AG10803 (cell line): ENCODE results near the gene WDR49.

Experiments used
- DNase-seq: peaks from one replicate; pipeline ENCODE4 v3.0.0; 2010; ENCODE audit warnings: low read depth
- H3K4me3 ChIP-seq: 2 replicates; pipeline ENCODE4 v1.5.1; 2011; ENCODE audit warnings: mild to moderate bottlenecking, low read length, control low read depth
- TF ChIP-seq, protein P1 (sequence below): conservative IDR thresholded peaks from 2 replicates; pipeline ENCODE4 v1.5.1; 2011; ENCODE audit warnings: mild to moderate bottlenecking, low read length, control low read depth, inconsistent platforms

WDR49 gene

DNA sequence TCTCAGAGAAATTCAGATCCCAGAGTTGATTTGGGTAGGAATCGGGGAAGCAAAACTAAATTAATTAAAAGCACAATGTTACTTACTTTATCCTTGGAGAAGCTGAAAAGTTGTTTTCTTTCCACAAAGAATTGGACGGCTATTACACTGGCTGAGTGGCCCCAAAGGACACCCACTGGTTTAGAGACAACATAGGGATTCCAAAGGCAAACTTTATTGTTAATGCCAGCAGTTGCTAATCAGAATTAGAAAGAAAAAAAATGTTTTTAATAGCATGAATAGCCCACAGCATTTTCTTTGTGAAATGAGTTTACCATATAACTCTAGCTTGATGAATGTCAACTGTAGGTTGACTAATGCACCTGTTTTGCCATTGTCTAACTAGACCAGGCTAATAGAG lies 51.7 kb downstream of the WDR49 start:
- DNase-seq, result no peak
- TF ChIP-seq, protein P1, sequence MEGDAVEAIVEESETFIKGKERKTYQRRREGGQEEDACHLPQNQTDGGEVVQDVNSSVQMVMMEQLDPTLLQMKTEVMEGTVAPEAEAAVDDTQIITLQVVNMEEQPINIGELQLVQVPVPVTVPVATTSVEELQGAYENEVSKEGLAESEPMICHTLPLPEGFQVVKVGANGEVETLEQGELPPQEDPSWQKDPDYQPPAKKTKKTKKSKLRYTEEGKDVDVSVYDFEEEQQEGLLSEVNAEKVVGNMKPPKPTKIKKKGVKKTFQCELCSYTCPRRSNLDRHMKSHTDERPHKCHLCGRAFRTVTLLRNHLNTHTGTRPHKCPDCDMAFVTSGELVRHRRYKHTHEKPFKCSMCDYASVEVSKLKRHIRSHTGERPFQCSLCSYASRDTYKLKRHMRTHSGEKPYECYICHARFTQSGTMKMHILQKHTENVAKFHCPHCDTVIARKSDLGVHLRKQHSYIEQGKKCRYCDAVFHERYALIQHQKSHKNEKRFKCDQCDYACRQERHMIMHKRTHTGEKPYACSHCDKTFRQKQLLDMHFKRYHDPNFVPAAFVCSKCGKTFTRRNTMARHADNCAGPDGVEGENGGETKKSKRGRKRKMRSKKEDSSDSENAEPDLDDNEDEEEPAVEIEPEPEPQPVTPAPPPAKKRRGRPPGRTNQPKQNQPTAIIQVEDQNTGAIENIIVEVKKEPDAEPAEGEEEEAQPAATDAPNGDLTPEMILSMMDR, result no peak
- no peak overlapping the region for H3K4me3 ChIP-seq

DNA sequence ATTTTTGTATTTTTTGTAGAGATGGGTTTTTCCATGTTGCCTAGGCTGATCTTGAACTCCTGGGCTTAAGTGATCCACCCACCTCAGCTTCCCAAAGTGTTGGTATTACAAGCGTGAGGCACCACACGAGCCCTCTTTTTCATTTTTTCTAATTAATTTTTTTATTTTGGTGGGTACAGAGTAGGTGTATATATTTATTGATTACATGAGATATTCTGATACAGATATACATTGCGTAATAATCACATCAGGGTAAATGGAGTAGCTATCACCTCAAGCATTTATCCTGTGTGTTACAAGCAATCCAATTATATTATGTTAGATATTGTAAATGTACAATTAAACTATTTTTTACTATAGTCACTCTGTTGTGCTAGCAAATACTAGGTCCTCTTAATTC lies 66.1 kb downstream of the WDR49 start:
- no peak for DNase-seq
- no peak overlapping the region for H3K4me3 ChIP-seq
- TF ChIP-seq, protein P1, result no peak

DNA sequence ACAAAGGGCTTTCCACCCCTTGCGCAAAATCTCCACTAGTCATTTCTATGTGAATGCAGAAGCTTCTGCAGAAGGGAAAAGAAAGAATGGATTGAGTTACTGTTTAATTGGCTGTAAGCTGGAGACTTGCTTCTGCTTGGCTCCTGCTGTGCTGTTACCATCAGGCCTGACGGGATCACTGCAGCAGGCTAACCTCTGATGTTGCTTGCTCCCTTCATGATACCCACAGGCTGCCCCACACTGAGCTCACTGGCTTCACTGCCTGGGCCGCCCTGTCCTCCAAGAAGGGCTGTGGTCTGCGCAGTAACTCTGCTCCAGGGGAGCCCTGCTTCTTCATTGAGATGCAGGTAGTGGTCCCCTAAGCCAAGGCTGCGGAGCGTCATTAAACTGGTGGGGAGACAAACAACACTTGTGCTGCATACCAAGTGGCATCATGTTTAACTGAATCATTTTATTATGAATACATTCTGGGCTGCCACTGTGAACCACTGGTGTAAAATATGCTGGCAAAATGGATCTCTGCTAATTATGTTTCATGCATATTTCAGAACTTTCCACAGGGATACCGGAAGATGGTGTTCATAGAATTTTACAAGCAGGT lies 78.6 kb downstream of the WDR49 start:
- TF ChIP-seq, protein P1, result no peak
- no peak for DNase-seq

DNA sequence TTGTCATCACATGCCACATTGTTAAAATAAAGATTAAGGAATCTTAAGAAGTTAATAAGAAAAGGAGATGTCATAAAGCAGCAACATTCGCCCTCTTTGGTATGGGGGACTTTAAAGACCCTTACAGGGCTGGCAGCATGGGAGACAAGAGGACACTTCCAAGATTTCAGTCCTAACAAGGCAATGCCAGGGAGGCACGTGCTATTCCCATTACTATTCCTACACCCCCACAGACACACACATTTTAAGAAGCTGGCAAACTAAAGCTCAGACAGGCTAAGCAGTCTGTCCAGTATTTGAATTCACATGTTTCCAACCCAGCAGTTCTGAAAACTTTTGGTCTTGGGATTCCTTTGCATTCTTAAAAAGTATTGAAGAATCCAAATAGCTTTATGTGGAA lies 80.8 kb downstream of the WDR49 start:
- TF ChIP-seq, protein P1, result no peak
- no peak overlapping the region for H3K4me3 ChIP-seq
- DNase-seq, result no peak

More for the DNA sequence above, 78.6 kb downstream of the WDR49 start:
- H3K4me3 ChIP-seq, result no peak overlapping the region

DNA sequence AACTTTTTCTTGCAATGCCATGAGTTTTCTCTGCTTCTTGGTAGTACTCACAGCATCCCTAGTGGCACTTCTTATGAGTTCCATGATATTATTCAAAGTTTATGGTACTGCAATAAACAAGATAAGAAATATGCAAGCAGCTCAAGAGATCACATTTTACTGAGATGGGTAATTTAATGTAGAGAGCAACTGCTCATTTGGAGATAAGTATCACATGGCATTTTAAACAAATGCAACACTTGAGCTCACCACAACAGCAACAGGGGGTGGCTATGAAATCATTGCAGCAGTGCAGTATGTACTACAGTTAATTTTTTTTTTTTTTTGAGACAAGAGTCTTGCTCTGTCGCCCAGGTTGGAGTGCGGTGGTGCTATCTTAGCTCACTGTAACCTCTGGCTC lies 85.1 kb downstream of the WDR49 start:
- DNase-seq, result no peak
- TF ChIP-seq, protein P1, result no peak
- H3K4me3 ChIP-seq, result no peak overlapping the region

DNA sequence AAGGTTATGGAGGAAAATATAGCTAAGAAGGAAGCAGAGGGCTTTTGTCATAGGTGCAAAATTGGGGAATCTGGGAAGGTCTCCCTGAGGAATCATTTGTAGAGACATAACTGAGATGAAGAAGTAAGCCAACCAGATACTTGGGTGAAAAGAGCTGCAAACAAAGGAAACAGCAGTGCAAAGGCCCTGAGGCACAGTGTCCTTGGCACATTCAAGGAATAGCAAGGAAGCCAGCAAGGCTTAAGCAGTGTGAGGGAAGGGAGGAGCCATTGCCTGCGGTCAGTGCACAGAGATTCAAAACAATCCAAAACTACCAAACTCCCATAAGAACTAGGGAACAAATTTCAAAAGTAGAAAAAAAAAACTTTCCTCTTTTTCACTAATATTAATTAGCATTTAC lies 88.3 kb downstream of the WDR49 start:
- DNase-seq, result no peak
- TF ChIP-seq, protein P1, result no peak
- H3K4me3 ChIP-seq, result no peak overlapping the region

DNA sequence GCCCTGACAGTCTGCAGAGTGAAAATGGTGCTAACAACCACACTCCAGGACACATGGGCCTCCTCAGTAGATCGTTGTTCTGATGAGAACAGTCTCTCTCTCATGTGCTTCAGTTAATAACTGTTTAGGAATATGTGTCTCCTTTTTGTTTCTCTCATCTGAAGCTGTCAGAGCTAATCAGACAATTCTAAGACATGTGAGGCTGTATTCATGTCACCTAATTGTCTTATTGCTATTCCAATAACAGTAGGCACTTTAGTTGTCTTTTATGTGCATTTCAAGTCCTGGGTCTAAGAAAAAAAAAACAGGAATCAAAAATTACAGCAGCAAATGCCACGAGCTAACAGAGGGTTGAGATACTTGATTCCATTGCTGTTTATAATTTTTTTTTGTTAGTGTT lies 89.1 kb downstream of the WDR49 start:
- no peak for DNase-seq
- TF ChIP-seq, protein P1, result no peak
- H3K4me3 ChIP-seq, result no peak overlapping the region
